ENCODE measurements around the gene RAB11FIP5.
"Not testable (repeated sequence)": the region's sequence is repeated elsewhere in the genome, so short reads cannot be mapped to it uniquely, and the experiment has no call there.

RAB11FIP5 gene

GRCh38 chr2:73069041-73069854, 43.5 kb downstream of the RAB11FIP5 start:
- no peak for DNase-seq (ENCODE audit: low spot score)

GRCh38 chr2:73068147-73068546, 44.6 kb downstream of the RAB11FIP5 start:
- DNase-seq (ENCODE audit: low spot score), result no peak

- DNase-seq (ENCODE audit: low spot score), result no peak
Observed at GRCh38 chr2:73067043-73067442, 45.7 kb downstream of the RAB11FIP5 start.

- DNase-seq (ENCODE audit: low spot score), result not testable (repeated sequence)
Observed at GRCh38 chr2:73065070-73065469, 47.7 kb downstream of the RAB11FIP5 start.

GRCh38 chr2:73063909-73064875, 48.6 kb downstream of the RAB11FIP5 start:
- DNase-seq (ENCODE audit: low spot score), result peak; percentile 81

GRCh38 chr2:73063472-73063871, 49.3 kb downstream of the RAB11FIP5 start:
- no peak for DNase-seq (ENCODE audit: low spot score)

- DNase-seq (ENCODE audit: low spot score), result no peak
Observed at GRCh38 chr2:73059106-73059505, 53.6 kb downstream of the RAB11FIP5 start.

GRCh38 chr2:73054980-73055379, 57.8 kb downstream of the RAB11FIP5 start:
- DNase-seq (ENCODE audit: low spot score), result no peak

- DNase-seq (ENCODE audit: low spot score), result no peak
Observed at GRCh38 chr2:73053316-73054114, 59.2 kb downstream of the RAB11FIP5 start.

GRCh38 chr2:73050121-73050545, 62.6 kb downstream of the RAB11FIP5 start:
- DNase-seq (ENCODE audit: low spot score), result peak; percentile 27

- no peak for DNase-seq (ENCODE audit: low spot score)
Observed at GRCh38 chr2:73043929-73044832, 68.6 kb downstream of the RAB11FIP5 start.

GRCh38 chr2:73043276-73043675, 69.5 kb downstream of the RAB11FIP5 start:
- no peak for DNase-seq (ENCODE audit: low spot score)

- DNase-seq (ENCODE audit: low spot score), result no peak
Observed at GRCh38 chr2:73037947-73038585, 74.7 kb downstream of the RAB11FIP5 start.

GRCh38 chr2:73036766-73037165, 76.0 kb downstream of the RAB11FIP5 start:
- no peak for DNase-seq (ENCODE audit: low spot score)

GRCh38 chr2:73035899-73036711, 76.6 kb downstream of the RAB11FIP5 start:
- no peak for DNase-seq (ENCODE audit: low spot score)

GRCh38 chr2:73034661-73035375, 77.9 kb downstream of the RAB11FIP5 start:
- no peak for DNase-seq (ENCODE audit: low spot score)

- DNase-seq (ENCODE audit: low spot score), result no peak
Observed at GRCh38 chr2:73033766-73034381, 78.9 kb downstream of the RAB11FIP5 start.

- peak; percentile 11 for DNase-seq (ENCODE audit: low spot score)
Observed at GRCh38 chr2:73033142-73033765, 79.5 kb downstream of the RAB11FIP5 start.
